Activated CD4-positive, alpha-beta T cell treated with anti-CD3 and anti-CD28 coated beads, Interleukin-2, Interleukin-4, amounts not matched to agents 100 ng/mL and 50 ng/mL, durations not matched to agents 16 hours and 8 hours (primary cell): ENCODE results near the gene GATA6.
"Not testable (repeated sequence)": the region's sequence is repeated elsewhere in the genome, so short reads cannot be mapped to it uniquely, and the experiment has no call there.

Experiments
- DNase-seq: peaks from one replicate; pipeline ENCODE4 v3.0.0-alpha.2; 2020; ENCODE audit warnings: low spot score

GATA6 gene

GRCh38 chr18:22182884-22183697 is 13.7 kb downstream of the GATA6 start:
- DNase-seq, result no peak

GRCh38 chr18:22183698-22184170 is 14.3 kb downstream of the GATA6 start:
- DNase-seq, result no peak

- DNase-seq, result not testable (repeated sequence)
These were observed 15.2 kb downstream of the GATA6 start for GRCh38 chr18:22184573-22184972.

GRCh38 chr18:22185273-22185672 is 15.9 kb downstream of the GATA6 start:
- DNase-seq, result no peak

GRCh38 chr18:22185771-22186386 is 16.5 kb downstream of the GATA6 start:
- no peak for DNase-seq

- no peak for DNase-seq
These were observed 17.1 kb downstream of the GATA6 start for GRCh38 chr18:22186484-22186971.

- DNase-seq, result no peak
These were observed 19.3 kb downstream of the GATA6 start for GRCh38 chr18:22188559-22189267.

GRCh38 chr18:22189449-22190166 is 20.2 kb downstream of the GATA6 start:
- DNase-seq, result no peak

- no peak for DNase-seq
These were observed 21.9 kb downstream of the GATA6 start for GRCh38 chr18:22191346-22191695.

GRCh38 chr18:22191923-22192322 is 22.5 kb downstream of the GATA6 start:
- no peak for DNase-seq

- DNase-seq, result no peak
These were observed 24.1 kb downstream of the GATA6 start for GRCh38 chr18:22193466-22193865.

- no peak for DNase-seq
These were observed 24.8 kb downstream of the GATA6 start for GRCh38 chr18:22194151-22194598.

GRCh38 chr18:22195052-22195451 is 25.7 kb downstream of the GATA6 start:
- no peak for DNase-seq

- DNase-seq, result not testable (repeated sequence)
These were observed 27.6 kb downstream of the GATA6 start for GRCh38 chr18:22196943-22197342.

GRCh38 chr18:22197668-22198067 is 28.3 kb downstream of the GATA6 start:
- DNase-seq, result no peak

GRCh38 chr18:22198163-22198562 is 28.8 kb downstream of the GATA6 start:
- no peak for DNase-seq

- DNase-seq, result no peak
These were observed 29.6 kb downstream of the GATA6 start for GRCh38 chr18:22199005-22199404.

- no peak for DNase-seq
These were observed 31.3 kb downstream of the GATA6 start for GRCh38 chr18:22200611-22201225.

GRCh38 chr18:22203035-22203434 is 33.6 kb downstream of the GATA6 start:
- no peak for DNase-seq

GRCh38 chr18:22203536-22204213 is 34.3 kb downstream of the GATA6 start:
- no peak for DNase-seq

GRCh38 chr18:22204214-22204536 is 34.8 kb downstream of the GATA6 start:
- no peak for DNase-seq
